Measurements from ENCODE around the gene DZANK1.

DNA sequence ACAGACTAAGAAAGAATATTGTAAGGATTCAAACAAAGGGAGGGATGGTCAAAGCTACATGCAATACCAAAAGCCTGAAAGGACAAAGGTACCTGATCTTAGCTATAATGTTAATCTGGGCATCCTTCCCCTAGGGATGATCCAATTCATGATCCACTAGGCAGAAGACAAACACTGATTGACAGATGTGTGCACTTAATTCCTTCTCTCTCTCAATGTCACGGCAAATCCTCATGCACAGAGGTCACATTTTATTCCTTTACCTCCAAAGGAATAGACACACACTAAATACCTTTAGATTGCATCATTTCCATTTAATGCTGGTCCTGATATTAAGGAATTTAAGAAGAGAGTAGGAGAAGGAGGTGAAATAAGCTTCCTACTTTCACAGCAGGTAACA, 105.2 kb downstream of the DZANK1 start:
- TF ChIP-seq CTCF (IDR thresholded peaks at IDR 0.05 in 2 of 3, conservative IDR thresholded peaks at IDR 0.05 in 1 of 3; ENCODE audit: insufficient read depth in 2 of 3, low read depth in 1 of 3, low read length in 3 of 3), result no peak
- no peak for TF ChIP-seq ZBTB7A (IDR thresholded peaks at IDR 0.05; ENCODE audit: borderline replicate concordance, control insufficient read depth, low read depth, low read length)
- TF ChIP-seq, protein P1, sequence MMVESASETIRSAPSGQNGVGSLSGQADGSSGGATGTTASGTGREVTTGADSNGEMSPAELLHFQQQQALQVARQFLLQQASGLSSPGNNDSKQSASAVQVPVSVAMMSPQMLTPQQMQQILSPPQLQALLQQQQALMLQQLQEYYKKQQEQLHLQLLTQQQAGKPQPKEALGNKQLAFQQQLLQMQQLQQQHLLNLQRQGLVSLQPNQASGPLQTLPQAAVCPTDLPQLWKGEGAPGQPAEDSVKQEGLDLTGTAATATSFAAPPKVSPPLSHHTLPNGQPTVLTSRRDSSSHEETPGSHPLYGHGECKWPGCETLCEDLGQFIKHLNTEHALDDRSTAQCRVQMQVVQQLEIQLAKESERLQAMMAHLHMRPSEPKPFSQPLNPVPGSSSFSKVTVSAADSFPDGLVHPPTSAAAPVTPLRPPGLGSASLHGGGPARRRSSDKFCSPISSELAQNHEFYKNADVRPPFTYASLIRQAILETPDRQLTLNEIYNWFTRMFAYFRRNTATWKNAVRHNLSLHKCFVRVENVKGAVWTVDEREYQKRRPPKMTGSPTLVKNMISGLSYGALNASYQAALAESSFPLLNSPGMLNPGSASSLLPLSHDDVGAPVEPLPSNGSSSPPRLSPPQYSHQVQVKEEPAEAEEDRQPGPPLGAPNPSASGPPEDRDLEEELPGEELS (CRISPR knock-in tag; IDR thresholded peaks at IDR 0.05; ENCODE audit: borderline replicate concordance), result no peak
- no peak for TF ChIP-seq E2F1 (CRISPR knock-in tag; IDR thresholded peaks at IDR 0.05)
- no peak for TF ChIP-seq EZH2 (IDR thresholded peaks at IDR 0.05; ENCODE audit: borderline replicate concordance, low read depth, low read length)
- TF ChIP-seq ARHGAP35 (IDR thresholded peaks at IDR 0.05; ENCODE audit: partially characterized antibody), result no peak
- no peak for TF ChIP-seq CREM (IDR thresholded peaks at IDR 0.05; ENCODE audit: low read depth)
- no peak for TF ChIP-seq NFE2L1 (tag; IDR thresholded peaks at IDR 0.05; ENCODE audit: borderline replicate concordance, low read depth)
- TF ChIP-seq BRD4 (IDR thresholded peaks at IDR 0.05), result no peak
- no peak for TF ChIP-seq JUND (IDR thresholded peaks at IDR 0.05; ENCODE audit: borderline replicate concordance, low read depth, low read length)
- TF ChIP-seq JUND (tag; IDR thresholded peaks at IDR 0.05; ENCODE audit: borderline replicate concordance, low read depth, low read length), result no peak
